ENCODE results near the gene KHDRBS1. TPM values are rescaled to one million over a fixed set of nuclear protein-coding genes. Genes with fewer than 3 reads are reported as not detected.

KHDRBS1 gene
- polyA plus RNA-seq, 1 experiment, result 76.2 TPM

DNA sequence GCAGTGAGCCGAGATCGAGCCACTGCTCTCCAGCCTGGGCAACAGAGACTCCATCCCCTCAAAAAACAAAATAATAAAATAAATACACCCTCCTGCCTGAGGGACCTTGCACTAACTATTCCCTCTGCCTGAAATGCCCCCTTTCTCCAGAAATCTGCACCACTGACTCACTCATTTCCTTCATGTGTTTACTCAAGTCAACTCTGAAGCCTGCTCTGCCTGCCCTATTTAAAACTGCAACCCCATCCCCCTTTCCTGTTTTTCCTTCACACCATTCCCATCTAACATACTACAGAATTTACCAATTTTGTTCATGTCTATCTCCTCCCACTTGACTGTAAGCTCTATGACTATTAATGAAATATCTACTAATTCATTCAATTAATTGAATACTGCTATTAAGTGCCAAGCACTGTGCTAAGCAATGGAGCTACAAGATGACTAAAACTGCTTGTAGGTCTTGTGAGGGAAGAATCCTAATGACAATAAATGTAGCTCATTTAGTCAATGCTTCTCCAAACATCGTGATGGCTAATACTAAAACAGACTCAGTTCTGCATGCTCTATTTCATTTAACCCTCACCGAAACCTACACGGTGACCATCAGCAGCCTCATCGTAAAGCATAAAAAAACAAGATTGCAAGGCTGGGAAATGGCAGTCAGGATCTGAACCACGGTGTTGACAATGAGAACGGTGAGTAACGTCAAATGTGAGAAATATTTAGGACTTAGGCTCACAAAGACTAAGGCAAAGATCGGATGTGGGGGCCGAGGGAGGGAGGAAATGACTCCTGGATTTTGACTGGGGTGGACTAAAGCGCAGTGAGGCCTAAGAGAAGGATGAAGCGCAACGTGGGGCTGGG is 58.3 kb downstream of the KHDRBS1 start:
- Histone ChIP-seq H3K27me3 (ENCODE audit: control insufficient read depth, insufficient read depth, low read length) (no peaks in the 10 kb centered on the region), H3K4me3 (ENCODE audit: low read depth, low read length) (peak overlapping the region; percentile 90), H3K9me3 (ENCODE audit: control insufficient read depth, insufficient read depth, low read length) (no peaks in the 10 kb centered on the region), H3K27ac (ENCODE audit: low read depth, low read length) (peak overlapping the region; percentile 96)
- ChIA-PET POLR2A (interaction anchor here (0.9 to 2.2 kb wide), 11 partner anchors 9 to 129 kb away, joined by 3 to 18 read pairs (median 9); partner anchors contain the start of genes CCDC28B, KHDRBS1 and KPNA6), CTCF (interaction anchor here (1.0 to 2.9 kb wide), 3 partner anchors 9 to 93 kb away, joined by 3 to 20 read pairs (median 4); partner anchors contain the start of gene KPNA6)
- TF ChIP-seq, protein P1, sequence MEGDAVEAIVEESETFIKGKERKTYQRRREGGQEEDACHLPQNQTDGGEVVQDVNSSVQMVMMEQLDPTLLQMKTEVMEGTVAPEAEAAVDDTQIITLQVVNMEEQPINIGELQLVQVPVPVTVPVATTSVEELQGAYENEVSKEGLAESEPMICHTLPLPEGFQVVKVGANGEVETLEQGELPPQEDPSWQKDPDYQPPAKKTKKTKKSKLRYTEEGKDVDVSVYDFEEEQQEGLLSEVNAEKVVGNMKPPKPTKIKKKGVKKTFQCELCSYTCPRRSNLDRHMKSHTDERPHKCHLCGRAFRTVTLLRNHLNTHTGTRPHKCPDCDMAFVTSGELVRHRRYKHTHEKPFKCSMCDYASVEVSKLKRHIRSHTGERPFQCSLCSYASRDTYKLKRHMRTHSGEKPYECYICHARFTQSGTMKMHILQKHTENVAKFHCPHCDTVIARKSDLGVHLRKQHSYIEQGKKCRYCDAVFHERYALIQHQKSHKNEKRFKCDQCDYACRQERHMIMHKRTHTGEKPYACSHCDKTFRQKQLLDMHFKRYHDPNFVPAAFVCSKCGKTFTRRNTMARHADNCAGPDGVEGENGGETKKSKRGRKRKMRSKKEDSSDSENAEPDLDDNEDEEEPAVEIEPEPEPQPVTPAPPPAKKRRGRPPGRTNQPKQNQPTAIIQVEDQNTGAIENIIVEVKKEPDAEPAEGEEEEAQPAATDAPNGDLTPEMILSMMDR (IDR thresholded peaks at IDR 0.05; ENCODE audit: low read depth, low read length), result no peak
- peak; percentile 36 for DNase-seq (ENCODE audit: low read depth, low spot score)

DNA sequence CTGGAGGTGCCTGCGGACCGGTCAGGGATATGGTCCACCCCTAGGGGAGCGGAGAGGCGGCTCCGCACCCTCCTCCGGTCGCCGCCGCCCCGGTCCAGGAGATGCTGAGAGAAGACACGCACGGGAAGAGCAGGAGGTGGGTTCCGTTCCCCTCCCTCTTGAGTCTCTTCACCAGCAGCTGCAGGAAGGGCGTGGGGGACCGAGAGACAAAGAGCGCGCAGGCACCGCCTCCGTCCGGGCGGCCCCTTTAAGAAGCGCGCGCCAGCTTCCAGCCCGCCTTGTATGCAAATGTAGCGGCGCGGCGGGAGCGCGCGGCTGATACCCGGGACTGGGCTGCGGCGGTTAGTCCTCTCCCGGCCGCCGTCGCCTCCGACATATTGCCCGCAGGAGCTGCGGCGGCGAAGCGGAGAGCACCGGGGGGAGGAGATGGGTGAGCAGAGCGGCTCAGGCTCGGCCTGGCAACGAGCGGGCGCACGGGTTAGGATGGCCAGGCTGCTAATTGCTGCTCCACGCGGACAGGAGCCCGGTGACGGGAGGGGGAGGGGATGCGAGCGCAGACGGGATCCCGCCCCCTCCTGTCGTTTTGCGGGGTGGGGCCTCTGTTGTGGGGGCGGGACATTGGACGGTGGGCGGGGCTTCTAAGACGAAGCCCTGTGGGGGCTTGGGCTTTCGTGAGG is 59.1 kb downstream of the KHDRBS1 start, which contains the start of gene TMEM39B:
TMEM39B (plus strand) TSS at position 318 of the 677 bp plus-strand sequence; CDS start at position 427, 109 bp downstream.
- peak; percentile 88 for DNase-seq (ENCODE audit: low read depth, low spot score)
- ChIA-PET POLR2A (interaction anchor here (0.5 to 2.2 kb wide), 19 partner anchors 10 to 1369 kb away, joined by 3 to 18 read pairs (median 7); partner anchors contain the start of genes CCDC28B, KHDRBS1, KPNA6 and TXLNA), CTCF (interaction anchor here (0.6 to 2.9 kb wide), 15 partner anchors 9 to 652 kb away, joined by 3 to 20 read pairs (median 4); partner anchors contain the start of gene KPNA6)
- TF ChIP-seq, protein P1 (IDR thresholded peaks at IDR 0.05; ENCODE audit: low read depth, low read length), result no peak
- Histone ChIP-seq H3K27me3 (ENCODE audit: control insufficient read depth, insufficient read depth, low read length) (no peaks in the 10 kb centered on the region), H3K27ac (ENCODE audit: low read depth, low read length) (peak within 1 kb of the TSS; percentile 96), H3K4me3 (ENCODE audit: low read depth, low read length) (peak within 1 kb of the TSS; percentile 90), H3K9me3 (ENCODE audit: control insufficient read depth, insufficient read depth, low read length) (no peaks in the 10 kb centered on the region)

DNA sequence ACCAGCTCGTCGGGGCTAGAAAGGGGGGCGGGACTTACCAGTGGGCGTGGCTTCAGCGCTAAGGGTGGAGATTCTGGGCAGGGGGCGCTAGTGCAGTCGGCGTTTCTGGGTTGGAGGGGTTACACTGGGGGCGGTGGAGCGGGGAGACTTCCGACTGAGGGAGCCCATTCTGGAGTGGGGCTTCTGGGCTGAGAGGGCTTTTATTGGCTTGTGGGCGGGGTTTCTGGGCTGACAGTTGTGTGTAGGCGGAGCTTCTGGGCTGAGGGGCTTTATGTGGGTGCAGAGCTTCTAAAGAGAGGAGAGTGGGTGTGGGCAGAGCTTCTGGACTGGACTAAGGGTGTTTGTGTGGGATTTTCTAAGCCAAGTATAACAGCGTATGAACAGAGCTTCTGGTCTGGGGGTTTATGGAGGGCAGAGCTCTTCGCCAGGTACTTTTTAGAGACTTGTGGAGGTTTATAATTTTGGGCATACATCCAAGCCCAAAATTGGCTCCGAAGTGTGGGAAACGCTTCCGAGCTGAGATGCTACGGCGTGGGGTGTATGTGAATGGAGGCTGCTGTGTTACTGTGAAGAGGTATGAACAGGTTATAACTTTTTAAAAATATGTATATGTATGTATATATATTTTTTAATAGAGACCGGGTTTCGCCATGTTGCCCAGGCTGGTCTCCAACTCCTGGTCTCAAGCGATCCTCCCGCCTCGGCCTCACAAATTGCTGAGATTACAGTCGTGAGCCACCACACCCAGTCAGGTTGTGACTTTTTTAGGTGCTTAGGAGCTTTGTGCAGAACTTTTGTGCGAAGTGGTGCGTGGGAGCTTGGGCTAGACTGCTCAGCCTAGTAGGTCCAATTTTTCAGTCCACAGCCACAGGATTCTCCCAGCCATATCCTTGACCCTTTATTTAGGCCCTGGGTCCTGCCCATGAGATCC is 59.9 kb downstream of the KHDRBS1 start:
- ChIA-PET POLR2A (interaction anchor here (0.5 to 2.2 kb wide), 20 partner anchors 11 to 1368 kb away, joined by 3 to 18 read pairs (median 6); partner anchors contain the start of genes CCDC28B, KHDRBS1, KPNA6 and TXLNA), CTCF (interaction anchor here (0.6 to 2.9 kb wide), 17 partner anchors 9 to 653 kb away, joined by 3 to 20 read pairs (median 4); partner anchors contain the start of gene KPNA6)
- TF ChIP-seq, protein P1 (IDR thresholded peaks at IDR 0.05; ENCODE audit: low read depth, low read length), result peak; percentile 41
- Histone ChIP-seq H3K27me3 (ENCODE audit: control insufficient read depth, insufficient read depth, low read length) (no peaks in the 10 kb centered on the region), H3K4me3 (ENCODE audit: low read depth, low read length) (peak overlapping the region; percentile 90), H3K9me3 (ENCODE audit: control insufficient read depth, insufficient read depth, low read length) (no peaks in the 10 kb centered on the region), H3K27ac (ENCODE audit: low read depth, low read length) (peak overlapping the region; percentile 96)
- DNase-seq (ENCODE audit: low read depth, low spot score), result no peak

DNA sequence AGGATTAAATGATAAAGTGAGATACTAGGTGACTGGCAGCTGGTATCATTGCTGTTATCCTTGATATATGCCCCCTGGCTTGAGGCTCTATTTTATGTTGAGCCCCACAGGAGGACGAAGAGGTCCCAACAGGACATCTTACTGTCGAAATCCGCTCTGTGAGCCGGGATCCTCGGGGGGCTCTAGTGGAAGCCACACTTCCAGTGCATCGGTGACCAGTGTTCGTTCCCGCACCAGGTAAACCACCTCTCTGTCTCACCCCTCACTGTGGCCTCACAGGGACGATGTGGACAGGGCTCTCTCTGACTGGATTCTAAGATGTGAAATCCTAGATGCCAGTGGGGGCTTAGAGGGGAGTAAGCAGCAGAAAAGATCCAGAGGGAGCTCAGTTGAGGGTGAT is 61.2 kb downstream of the KHDRBS1 start:
- TF ChIP-seq, protein P1 (IDR thresholded peaks at IDR 0.05; ENCODE audit: low read depth, low read length), result no peak
- DNase-seq (ENCODE audit: low read depth, low spot score), result no peak
- H3K27me3 ChIP-seq (ENCODE audit: control insufficient read depth, insufficient read depth, low read length), result no peaks in the 10 kb centered on the region
- no peak overlapping the region for H3K4me3 ChIP-seq (ENCODE audit: low read depth, low read length)
- H3K9me3 ChIP-seq (ENCODE audit: control insufficient read depth, insufficient read depth, low read length), result no peaks in the 10 kb centered on the region
- ChIA-PET POLR2A (no interaction called here), CTCF (no interaction called here)
- H3K27ac ChIP-seq (ENCODE audit: low read depth, low read length), result no peak overlapping the region

Measured in AG04450 (cell line).